SK-N-SH (cell line): Measurements from ENCODE around the gene SCG2. TPM values are rescaled to one million over a fixed set of nuclear protein-coding genes. Genes with fewer than 3 reads are reported as not detected.

Experiments used
- CTCF ChIA-PET: fragments of 300-600, 350-600 bp; formaldehyde crosslinking; extraction: SDS; loops from one replicate; lab custom pipeline; 2021; lab: Yijun Ruan, JAX
- POLR2A ChIA-PET: fragments of 350-600 bp; sonication (Branson Sonifier 250); formaldehyde crosslinking; extraction: SDS; loops from one replicate; lab custom pipeline; 2020; ENCODE audit warnings: antibody characterized with exemption, inconsistent platforms; lab: Yijun Ruan, JAX
- DNase-seq: peaks from one replicate; pipeline ENCODE4 v3.0.0; 2012
- H2AFZ ChIP-seq: fragments of 200-600 bp; sonication (generic); 2 replicates; pipeline ENCODE4 v1.8.1; 2016; ENCODE audit warnings: antibody characterized with exemption, mild to moderate bottlenecking, low read depth
- H3F3A ChIP-seq: fragments of 200-600 bp; sonication (generic); replicated peaks from 2 replicates; pipeline ENCODE3; 2016; ENCODE audit warnings: antibody characterized with exemption, mild to moderate bottlenecking; ENCODE audit not compliant: insufficient read depth
- H3K27ac ChIP-seq, 2 experiments: fragments of 200-500 bp in 1 of 2; fragments of 200-600 bp in 1 of 2; sonication (Bioruptor generic) in 1 of 2; sonication (generic), shearing (Covaris generic) in 1 of 2; 2 replicates each; pipeline versions ENCODE4 v1.5.1 to v1.6.1; 2014 to 2016; ENCODE audit warnings: low read depth in 2 of 2, inconsistent platforms in 1 of 2, low read length in 1 of 2, mild to moderate bottlenecking in 1 of 2, mixed read lengths in 1 of 2
- H3K27me3 ChIP-seq: fragments of 200-600 bp; sonication (generic), shearing (Covaris generic); 2 replicates; pipeline ENCODE4 v1.6.1; 2016; ENCODE audit warnings: mixed run types; ENCODE audit not compliant: insufficient read depth
- H3K36me3 ChIP-seq, 2 experiments: fragments of 200-500 bp in 1 of 2; fragments of 200-600 bp in 1 of 2; sonication (Bioruptor generic) in 1 of 2; sonication (generic) in 1 of 2; replicated peaks in 1 of 2; 2 replicates each; pipeline versions ENCODE3 to v1.5.1; 2014 to 2016; ENCODE audit warnings: low read length in 1 of 2, mild to moderate bottlenecking in 1 of 2; ENCODE audit not compliant: insufficient read depth in 2 of 2, control insufficient read depth in 1 of 2
- H3K4me1 ChIP-seq, 2 experiments: fragments of 200-500 bp in 1 of 2; fragments of 200-600 bp in 1 of 2; sonication (Bioruptor generic) in 1 of 2; sonication (generic), shearing (Covaris generic) in 1 of 2; 2 replicates each; pipeline versions ENCODE4 v1.5.1 to v1.6.1; 2014 to 2016; ENCODE audit warnings: low read depth in 1 of 2, low read length in 1 of 2, mixed run types in 1 of 2; ENCODE audit not compliant: insufficient read depth in 2 of 2, control insufficient read depth in 1 of 2
- H3K4me2 ChIP-seq: fragments of 200-600 bp; sonication (generic), shearing (Covaris generic); 2 replicates; pipeline ENCODE4 v1.6.1; 2017; ENCODE audit warnings: mixed run types
- H3K4me3 ChIP-seq, 2 experiments: fragments of 200-500 bp in 1 of 2; fragments of 200-600 bp in 1 of 2; sonication (Bioruptor generic) in 1 of 2; sonication (generic), shearing (Covaris generic) in 1 of 2; 2 replicates each; pipeline versions ENCODE4 v1.5.1 to v1.8.1; 2014 to 2016; ENCODE audit warnings: low read depth in 2 of 2, inconsistent platforms in 1 of 2, low read length in 1 of 2, mild to moderate bottlenecking in 1 of 2, mixed read lengths in 1 of 2, moderate library complexity in 1 of 2
- H3K79me2 ChIP-seq: fragments of 200-600 bp; sonication (generic); 2 replicates; pipeline ENCODE4 v1.8.1; 2017; ENCODE audit warnings: mild to moderate bottlenecking; ENCODE audit not compliant: insufficient read depth
- H3K9ac ChIP-seq: fragments of 200-600 bp; sonication (generic); 2 replicates; pipeline ENCODE4 v1.6.1; 2017; ENCODE audit warnings: mixed run types
- H3K9me2 ChIP-seq: fragments of 200-600 bp; sonication (generic); 2 replicates; pipeline ENCODE4 v1.6.1; 2017; ENCODE audit warnings: mixed run types
- H3K9me3 ChIP-seq: fragments of 200-600 bp; sonication (generic); 2 replicates; pipeline ENCODE4 v1.6.1; 2017; ENCODE audit warnings: mixed run types, mild to moderate bottlenecking, moderate library complexity
- H4K20me1 ChIP-seq: fragments of 200-600 bp; sonication (generic); 2 replicates; pipeline ENCODE4 v1.6.1; 2017; ENCODE audit warnings: mild to moderate bottlenecking, mixed run types; ENCODE audit not compliant: insufficient read depth
- CTCF ChIP-seq: fragments of 200-600 bp; sonication (generic); IDR thresholded peaks from 2 replicates; pipeline ENCODE4 v1.6.1; 2017; ENCODE audit warnings: antibody characterized with exemption, mild to moderate bottlenecking, moderate library complexity
- ELF1 ChIP-seq: IDR thresholded peaks from 2 replicates; pipeline ENCODE4 v1.4.0; 2012
- EP300 ChIP-seq, 2 experiments: IDR thresholded peaks; 2 replicates each; pipeline versions ENCODE4 v1.4.0 to v1.6.1; 2012; ENCODE audit warnings: borderline replicate concordance in 1 of 2, low read depth in 1 of 2, low read length in 1 of 2
- EZH2phosphoT487 ChIP-seq: fragments of 200-600 bp; sonication (generic); IDR thresholded peaks from 2 replicates; pipeline ENCODE4 v1.6.1; 2017; ENCODE audit warnings: low read depth, mixed run types, mild to moderate bottlenecking, antibody characterized with exemption, moderate library complexity, borderline replicate concordance
- FOXJ3 ChIP-seq: sonication (generic); formaldehyde crosslinking; IDR thresholded peaks from 2 replicates; pipeline ENCODE4 v1.5.1; 2020; ENCODE audit warnings: mild to moderate bottlenecking, missing genetic modification reagents
- FOXM1 ChIP-seq: IDR thresholded peaks from 2 replicates; pipeline ENCODE4 v1.4.0; 2012; ENCODE audit warnings: low read depth, mild to moderate bottlenecking
- IRF3 ChIP-seq: fragments of 150-350 bp; IDR thresholded peaks from 2 replicates; pipeline ENCODE4 v1.6.1; 2016; ENCODE audit warnings: mild to moderate bottlenecking, low read depth, low read length
- JUND ChIP-seq: IDR thresholded peaks from 2 replicates; pipeline ENCODE4 v1.4.0; 2012
- MEF2A ChIP-seq: IDR thresholded peaks from 2 replicates; pipeline ENCODE4 v1.4.0; 2012; ENCODE audit warnings: low read depth, borderline replicate concordance
- NFIC ChIP-seq: IDR thresholded peaks from 2 replicates; pipeline ENCODE4 v1.4.0; 2012; ENCODE audit warnings: borderline replicate concordance
- POLR2AphosphoS5 ChIP-seq: IDR thresholded peaks from 2 replicates; pipeline ENCODE4 v1.6.1; 2012; ENCODE audit warnings: low read depth, low read length
- SMC3 ChIP-seq: IDR thresholded peaks from 2 replicates; pipeline ENCODE4 v1.6.1; 2012; ENCODE audit warnings: low read depth, low read length, improper control_type of control experiment
- TCF12 ChIP-seq: IDR thresholded peaks from 2 replicates; pipeline ENCODE4 v1.4.0; 2012
- USF1 ChIP-seq: IDR thresholded peaks from 2 replicates; pipeline ENCODE4 v1.4.0; 2012; ENCODE audit warnings: low read depth, borderline replicate concordance
- WGBS: methylation state at CpG from one replicate; pipeline ENCODE4 v1.1.6; 2017; ENCODE audit warnings: low lambda C conversion rate; 5-methylcytosine and 5-hydroxymethylcytosine counted together
- polyA plus RNA-seq, 3 experiments: library from polyadenylated mRNA; depleted of rRNA; stranded (reverse); fragments of >200 nt; gene quantifications; 2 replicates each; pipeline ENCODE4 v1.2.3, GENCODE V29; 2012

The SCG2 gene
- polyA plus RNA-seq, 1 of the 3 experiments (the other 2 are of a cell fraction) = 373 TPM

GRCh38 chr2:223641082-223641481 is 38.9 kb upstream of the SCG2 start:
- no peaks in the 10 kb centered on the region for H3K79me2 ChIP-seq
- H3F3A ChIP-seq = no peaks in the 10 kb centered on the region
- H3K9me2 ChIP-seq = no peaks in the 10 kb centered on the region
- no peak overlapping the region for H3K27ac ChIP-seq
- peak; percentile 14 for DNase-seq
- H4K20me1 ChIP-seq = no peaks in the 10 kb centered on the region
- no peaks in the 10 kb centered on the region for H3K27me3 ChIP-seq
- no peak overlapping the region for H3K4me2 ChIP-seq
- H3K4me3 ChIP-seq = no peak overlapping the region
- TF ChIP-seq FOXM1 = no peak
- no peak for TF ChIP-seq EP300 (IDR thresholded peaks at IDR 0.05; ENCODE audit: borderline replicate concordance in 1 of 2, low read depth in 1 of 2, low read length in 1 of 2)
- TF ChIP-seq USF1 = peak; percentile 59; the same call in 1 of the 2 replicates
- TF ChIP-seq NFIC = no peak
- ChIA-PET POLR2A (no interaction called here), CTCF (interaction anchor here (1.0 to 1.2 kb wide), 2 partner anchors 12 to 13 kb away, joined by 3 to 5 read pairs; no protein-coding TSS in a partner anchor)
- peaks cover 2% of the 10 kb centered on the region in 2 experiments; a peak in 2 of 4 replicates for H3K4me1 ChIP-seq
- no peaks in the 10 kb centered on the region for H3K36me3 ChIP-seq
- WGBS = 73% methylated on average over 5 of the region's 5 CpGs
- no peak overlapping the region for H2AFZ ChIP-seq
- H3K9me3 ChIP-seq = no peaks in the 10 kb centered on the region; the same call in 1 of the 2 replicates
- H3K9ac ChIP-seq = no peak overlapping the region

GRCh38 chr2:223635080-223635479 is 32.9 kb upstream of the SCG2 start:
- Histone ChIP-seq H4K20me1 (no peaks in the 10 kb centered on the region), H3K4me3 (no peak overlapping the region), H3K36me3 (no peaks in the 10 kb centered on the region), H3K4me1 (no peaks in the 10 kb centered on the region; a peak in 1 of 4 replicates), H3K27me3 (no peaks in the 10 kb centered on the region), H3K79me2 (no peaks in the 10 kb centered on the region), H2AFZ (no peak overlapping the region), H3K27ac (no peak overlapping the region), H3K9me3 (no peaks in the 10 kb centered on the region; the same call in 1 of the 2 replicates), H3K9me2 (no peaks in the 10 kb centered on the region), H3K4me2 (no peak overlapping the region), H3F3A (no peaks in the 10 kb centered on the region), H3K9ac (no peak overlapping the region)
- WGBS = 81% methylated on average over 1 of the region's 1 CpG
- ChIA-PET POLR2A (no interaction called here), CTCF (no interaction called here)
- no peak for DNase-seq
- TF ChIP-seq EP300 (IDR thresholded peaks at IDR 0.05; ENCODE audit: borderline replicate concordance in 1 of 2, low read depth in 1 of 2, low read length in 1 of 2) (no peak), FOXJ3 (no peak), TCF12 (no peak), JUND (no peak), ELF1 (no peak), CTCF (no peak), SMC3 (no peak), MEF2A (no peak), IRF3 (no peak), EZH2phosphoT487 (no peak), POLR2AphosphoS5 (no peak)
